HG02642 (cell line): ENCODE results near the gene UCK1.

Experiments used
- ATAC-seq: cut with Tn5 transposase; IDR thresholded peaks from one replicate; pipeline ENCODE4 v1.9.1; 2021; ENCODE audit warnings: mild to moderate bottlenecking; ENCODE audit not compliant: unreplicated experiment, poor library complexity

The UCK1 gene

DNA sequence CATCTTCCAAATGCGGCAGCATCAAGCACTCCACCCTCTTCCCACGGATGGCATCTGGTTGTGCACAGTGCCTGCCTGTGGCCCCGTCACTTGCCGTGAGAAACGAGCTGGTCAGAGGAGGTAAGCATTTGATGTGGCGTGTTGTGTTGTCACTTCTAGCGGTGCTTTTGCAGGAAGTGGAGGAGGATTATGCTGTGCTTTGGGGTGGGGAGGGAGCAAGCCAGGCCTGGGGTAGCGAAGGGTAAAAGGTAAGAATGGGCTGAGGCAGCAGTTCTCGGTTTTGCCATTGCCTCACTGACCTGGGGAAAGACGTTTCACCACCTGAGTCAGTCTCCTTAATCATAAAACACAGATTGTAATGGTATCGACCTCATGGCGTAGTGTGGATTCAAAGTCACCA, 30.7 kb downstream of the UCK1 start:
- no peak for ATAC-seq

DNA sequence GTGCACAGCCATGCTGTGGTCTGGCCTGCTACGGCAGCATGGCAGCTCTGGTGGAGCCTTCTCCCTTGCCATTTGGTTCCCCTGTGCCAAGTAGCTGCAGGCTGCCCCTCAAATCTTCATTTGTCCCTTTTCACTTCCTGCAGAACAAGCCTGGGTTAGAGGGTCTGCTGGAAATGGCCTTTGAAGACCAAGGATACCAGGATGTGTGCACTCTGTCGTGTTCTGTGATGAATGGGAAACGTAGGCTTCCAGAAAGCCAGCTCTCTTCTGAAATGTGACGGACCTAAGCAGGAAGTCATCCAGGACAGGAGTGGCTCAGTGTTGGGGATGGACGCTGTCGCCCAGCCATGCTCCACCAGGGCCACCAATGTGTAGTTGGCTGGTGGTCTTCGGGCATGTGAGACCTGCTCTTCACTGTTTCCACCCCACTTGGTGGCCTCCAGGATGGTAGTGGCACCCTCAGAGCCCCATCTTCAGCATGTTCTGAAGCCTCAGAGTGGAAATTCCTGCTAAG, 31.8 kb downstream of the UCK1 start:
- ATAC-seq, result no peak

DNA sequence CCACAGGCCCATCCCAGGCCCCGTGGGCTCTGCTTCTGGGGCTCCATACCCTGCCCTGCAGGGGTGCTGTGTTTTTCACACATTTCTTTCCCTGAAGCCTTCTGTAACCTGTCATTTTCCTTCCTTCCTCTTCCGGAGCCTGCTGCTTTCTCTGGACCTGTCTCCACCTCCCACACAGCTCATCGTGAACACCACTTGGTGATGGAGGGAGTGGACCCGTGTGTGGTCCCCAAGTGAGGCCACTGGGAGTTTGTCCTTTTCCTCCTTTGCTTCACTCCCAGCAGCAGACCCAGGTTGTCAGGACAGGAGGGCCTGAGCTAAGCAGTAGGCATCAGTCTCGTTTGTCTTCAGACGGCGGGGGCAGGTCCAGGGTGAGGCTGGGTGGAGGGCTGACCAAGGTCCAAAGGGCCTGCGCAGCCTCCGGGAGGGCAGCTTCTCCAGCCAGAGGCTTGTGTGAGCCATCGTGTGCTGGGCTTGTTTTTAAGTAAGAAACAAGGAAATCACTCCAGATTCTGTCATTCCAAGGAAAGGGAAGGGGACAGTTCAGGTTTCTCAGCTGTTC, 34.1 kb downstream of the UCK1 start:
- no peak for ATAC-seq

DNA sequence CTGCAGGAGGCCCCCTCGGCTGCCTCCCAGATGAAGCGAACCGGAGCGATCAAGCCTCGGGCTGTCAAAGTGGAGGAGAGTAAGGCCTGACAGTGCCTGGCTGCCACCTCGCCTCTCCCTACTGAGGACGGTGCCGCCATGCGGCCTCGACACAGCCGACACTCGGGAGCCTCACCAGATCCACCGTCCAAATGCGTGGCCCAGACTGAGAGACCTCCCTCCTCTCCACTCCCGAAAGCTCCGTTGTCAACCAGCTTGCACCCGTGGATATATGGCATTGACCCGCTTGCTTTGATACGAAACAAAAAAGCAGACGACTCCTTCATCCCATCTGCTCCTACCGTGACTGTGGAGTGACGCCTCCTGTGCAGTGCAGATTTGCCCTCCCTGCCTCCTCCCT, 35.3 kb downstream of the UCK1 start:
- no peak for ATAC-seq

DNA sequence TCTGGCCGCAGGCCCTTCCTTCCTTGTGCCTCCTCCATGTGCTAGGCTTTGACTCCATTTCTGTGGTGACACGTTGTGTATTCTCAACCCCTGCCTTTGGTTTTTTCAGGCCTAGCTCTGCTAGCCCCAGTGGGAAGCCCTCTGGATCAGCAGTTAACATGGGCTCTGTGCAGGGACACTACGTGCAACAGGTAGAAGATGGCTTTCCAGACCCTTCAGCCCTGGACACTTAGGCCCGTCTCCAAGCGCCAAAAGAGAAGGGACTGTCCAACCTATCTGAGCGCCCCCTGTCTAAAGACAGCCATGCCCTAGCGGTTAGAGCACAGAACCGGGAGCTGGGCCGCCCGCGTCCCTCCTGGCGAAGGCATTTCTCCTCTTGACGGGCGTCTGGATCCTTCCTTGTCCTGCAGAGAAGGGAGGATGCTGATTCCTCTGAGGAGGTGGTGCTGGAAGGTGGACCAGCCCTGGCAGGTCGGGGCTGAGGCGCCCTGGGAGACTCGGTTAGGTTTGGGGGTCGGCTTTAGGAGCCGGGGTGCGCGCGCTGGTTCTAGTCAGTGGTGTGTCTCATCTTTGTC, 36.7 kb downstream of the UCK1 start:
- ATAC-seq, result no peak

DNA sequence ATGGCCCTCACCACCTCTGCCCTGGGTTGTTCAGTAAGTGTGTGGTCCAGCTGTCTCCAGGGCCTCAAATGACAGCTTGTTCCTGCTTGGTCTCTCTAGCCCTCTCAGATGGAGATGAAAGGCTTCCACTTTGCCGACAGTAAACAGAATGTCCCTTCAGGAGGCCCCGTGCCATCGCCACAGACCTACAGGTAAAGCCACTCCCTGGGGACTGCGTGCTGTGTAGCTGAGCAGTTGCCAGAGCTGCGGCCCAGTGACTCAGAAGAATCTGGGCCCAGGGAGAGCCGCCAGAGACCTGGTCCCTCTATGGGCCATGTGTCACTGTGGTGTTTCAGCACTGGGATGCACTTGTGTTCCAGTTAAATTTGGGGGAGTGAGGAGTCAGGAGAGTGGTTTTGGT, 39.0 kb downstream of the UCK1 start:
- no peak for ATAC-seq

DNA sequence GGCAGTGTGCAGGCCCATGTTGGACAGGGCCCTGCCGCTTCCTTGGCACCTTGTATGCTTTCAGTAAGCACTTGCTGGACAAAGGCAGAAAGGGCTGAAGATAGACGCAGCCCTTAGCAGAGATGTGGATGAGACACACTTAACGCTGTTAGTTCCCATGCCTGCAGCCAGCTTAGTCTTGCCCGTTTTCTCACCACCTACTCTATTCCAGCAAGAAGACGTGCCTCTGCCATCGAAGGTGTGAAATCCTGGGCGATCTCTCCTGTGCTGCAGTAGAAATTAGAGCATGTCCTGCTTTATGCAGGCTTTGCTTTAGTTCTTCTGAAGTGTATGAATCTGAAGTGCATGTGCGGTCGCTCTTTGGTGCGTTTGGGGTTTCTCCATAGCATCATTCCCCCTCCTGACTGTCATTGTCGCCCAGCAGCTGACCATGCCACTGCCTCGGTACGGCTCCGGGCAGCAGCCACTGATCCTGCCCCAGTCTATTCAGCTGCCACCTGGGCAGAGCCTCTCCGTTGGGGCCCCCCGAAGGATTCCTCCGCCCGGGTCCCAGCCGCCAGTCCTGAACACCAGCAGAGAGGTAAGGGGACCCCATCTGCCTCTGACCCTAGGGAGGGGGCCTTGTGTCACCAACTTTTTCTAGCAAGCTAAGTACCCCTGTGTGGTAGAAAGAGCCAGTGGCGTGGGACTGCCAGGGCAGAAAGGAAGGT, 39.9 kb downstream of the UCK1 start:
- ATAC-seq, result no peak

DNA sequence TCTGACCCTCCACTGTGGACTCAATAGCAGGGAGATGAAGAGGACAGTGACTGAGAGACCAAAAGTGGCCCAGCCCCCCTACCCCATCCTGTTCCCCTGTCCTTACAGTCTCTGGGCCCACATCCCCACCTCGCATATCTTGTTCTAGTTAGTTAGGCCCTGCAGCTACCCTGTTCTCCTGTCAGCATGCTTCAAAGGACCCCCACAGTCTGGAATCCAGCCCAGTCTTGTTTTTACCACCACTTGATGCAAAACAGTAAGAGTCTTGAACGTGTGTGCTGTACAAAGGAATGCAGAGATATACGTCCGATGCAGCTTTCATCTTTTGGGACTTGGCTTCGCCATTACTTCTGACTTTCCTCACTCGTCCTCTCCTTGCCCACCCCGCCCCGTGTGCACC, 40.5 kb downstream of the UCK1 start:
- ATAC-seq, result no peak

DNA sequence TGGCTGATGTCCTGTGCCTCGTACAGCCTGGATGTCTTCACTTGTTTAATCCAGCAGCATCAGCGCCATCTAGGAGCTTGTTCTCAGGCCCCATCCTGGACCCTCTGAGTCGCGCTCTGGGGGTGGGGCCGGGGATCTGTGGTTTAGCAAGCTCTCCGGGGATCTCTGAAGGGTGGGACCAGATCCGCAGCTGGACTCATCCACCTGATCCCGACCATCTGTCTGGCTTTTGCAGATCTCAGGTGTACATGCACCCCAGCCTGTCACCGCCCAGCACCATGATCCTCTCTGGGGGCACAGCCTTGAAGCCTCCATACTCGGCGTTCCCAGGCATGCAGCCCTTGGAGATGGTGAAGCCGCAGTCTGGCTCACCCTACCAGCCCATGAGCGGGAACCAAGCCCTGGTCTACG, 43.4 kb downstream of the UCK1 start:
- ATAC-seq, result no peak

DNA sequence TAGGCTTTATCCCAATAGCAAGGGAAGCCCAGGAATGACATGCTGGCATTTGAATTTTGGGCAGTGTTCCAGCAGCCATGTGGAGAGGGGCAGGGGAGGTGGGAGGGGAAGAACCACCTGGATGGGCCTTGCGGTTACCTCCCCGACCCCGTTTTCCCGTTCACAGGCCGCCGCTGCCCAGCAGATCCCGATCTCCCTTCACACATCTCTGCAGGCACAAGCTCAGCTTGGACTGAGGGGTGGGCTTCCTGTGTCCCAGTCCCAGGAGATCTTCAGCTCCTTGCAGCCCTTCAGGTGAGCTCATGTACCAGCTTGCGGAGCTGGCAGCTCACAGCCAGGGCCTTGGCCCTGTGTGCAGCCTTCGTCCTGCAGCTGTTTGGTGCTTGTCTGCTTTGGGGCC, 44.1 kb downstream of the UCK1 start:
- ATAC-seq, result no peak

DNA sequence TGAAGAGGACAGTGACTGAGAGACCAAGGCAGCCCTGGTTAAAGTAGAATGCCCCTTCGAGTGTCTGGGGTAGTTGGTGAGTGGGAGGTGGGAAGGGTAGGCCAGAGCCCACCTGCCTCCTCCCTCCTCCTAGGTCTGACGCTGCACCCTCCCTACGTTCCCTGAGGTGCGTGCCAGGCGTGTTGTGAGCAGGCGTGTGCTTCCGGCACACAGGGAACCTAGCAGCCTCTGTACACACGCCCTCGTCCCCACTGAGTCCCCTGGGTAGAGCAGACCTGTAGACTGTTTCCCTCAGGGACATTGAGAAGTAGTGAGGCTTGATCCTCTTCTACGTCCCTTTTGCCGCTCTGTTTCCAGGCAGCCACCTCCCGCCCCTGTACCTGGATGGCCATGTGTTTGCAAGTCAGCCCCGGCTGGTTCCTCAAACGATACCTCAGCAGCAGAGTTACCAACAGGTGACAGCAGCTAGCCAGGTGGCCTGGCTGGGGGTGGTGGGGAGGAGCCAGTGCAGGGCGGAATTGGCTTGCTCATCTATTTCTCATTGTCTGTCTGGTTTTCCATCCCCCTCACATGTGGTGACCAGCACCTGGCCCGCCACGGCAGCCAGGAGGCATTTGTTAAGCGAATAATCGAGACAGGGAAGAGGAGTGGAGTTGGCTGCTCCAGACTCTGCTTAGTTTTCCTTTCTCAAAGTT, 45.2 kb downstream of the UCK1 start:
- ATAC-seq, result no peak

DNA sequence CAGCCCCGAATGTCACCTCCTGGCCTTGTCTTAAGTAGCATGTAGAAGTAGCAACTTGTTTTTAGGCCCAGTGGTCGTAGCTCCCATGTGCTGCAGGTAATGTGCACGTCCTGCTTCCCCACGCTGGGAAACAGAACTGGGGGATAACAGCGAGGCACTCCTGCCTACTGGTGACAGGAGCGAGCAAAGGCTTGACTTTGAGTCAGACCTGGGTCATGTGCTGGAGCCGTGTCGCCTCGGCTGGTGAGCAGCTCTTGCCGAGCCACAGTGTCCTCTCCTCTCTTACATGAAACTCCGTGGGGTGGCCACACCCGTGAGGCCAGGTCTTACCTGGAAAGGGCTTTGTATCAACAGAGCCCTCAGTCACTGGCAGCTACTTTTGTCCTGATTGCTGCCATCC, 45.9 kb downstream of the UCK1 start:
- no peak for ATAC-seq

DNA sequence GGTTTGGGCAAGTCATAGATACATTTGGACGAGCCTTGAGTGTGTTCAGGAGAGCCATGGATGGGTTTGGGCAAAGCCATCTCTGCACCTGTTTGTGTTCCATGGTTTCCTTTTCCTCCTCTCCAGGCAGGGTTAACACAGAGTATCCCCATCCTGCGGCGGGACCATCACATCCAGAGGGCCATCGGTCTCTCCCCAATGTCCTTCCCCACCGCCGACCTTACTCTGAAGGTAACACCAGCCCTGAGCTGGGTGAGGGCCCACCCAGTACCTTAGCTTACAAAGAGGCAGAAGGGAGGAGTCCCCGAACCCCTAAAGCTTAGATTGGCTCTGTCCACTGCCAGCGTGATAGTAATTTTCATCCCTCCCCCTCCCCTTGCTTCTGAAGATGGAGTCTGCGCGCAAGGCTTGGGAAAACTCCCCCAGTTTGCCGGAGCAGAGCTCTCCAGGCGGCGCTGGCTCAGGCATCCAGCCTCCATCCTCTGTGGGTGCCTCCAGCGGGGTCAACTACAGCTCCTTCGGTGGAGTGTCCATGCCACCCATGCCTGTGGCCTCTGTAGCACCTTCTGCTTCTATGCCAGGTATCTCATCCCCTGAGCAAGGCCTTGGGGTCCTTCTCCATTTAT, 46.4 kb downstream of the UCK1 start:
- ATAC-seq, result no peak

DNA sequence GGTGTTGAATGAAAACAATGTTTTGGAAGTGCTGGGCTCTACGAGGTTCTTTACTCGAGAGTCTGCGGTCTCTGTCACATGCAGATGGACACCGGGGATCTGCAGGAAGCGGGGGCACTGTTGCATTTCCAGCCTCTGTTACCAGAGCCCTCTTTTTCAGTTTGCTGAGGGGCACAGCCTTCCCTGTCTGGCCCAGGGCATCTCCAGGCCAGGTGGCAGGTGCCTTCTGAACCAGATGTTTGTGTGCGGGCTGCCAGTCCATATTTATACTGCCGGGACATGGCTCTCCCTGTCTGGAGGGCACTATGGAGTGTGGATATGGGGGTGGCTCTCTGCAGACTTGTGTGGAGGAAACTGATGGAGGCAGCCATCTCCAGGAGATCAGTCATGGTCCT, 47.0 kb downstream of the UCK1 start:
- no peak for ATAC-seq

DNA sequence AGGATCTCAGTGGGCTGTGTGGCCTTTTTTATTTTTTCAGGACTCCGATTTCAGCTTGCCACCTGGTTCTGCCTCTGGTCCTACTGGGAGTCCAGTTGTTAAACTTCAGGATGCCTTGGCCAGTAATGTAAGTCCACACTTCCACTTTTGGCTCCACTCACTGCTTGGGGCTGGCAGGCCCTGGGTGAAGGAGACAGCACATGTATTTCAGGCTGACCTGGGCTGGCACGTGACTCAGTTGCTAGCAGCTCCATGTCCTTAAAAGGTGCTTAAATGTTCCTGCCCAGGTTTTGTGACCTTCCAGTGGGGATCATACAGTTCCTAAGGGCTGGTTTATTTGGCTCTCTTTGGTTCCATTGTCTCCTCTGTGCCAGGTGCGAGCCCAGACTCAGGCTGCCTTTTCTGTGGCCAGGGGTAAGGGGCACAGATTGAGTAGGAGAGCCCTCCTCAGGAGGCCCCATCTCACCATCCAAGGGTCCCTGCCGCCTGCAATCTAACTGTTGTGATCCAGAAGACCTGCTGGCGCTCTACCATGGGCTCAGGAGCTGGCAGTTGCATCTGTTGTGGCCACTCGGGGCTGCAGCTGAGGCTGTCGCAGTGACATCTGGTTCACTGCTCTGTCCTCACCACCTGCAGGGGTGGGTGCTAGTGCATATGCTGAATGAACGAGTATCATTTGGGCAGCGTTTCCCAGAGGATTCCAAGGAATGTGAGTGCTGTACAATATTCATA, 47.6 kb downstream of the UCK1 start:
- ATAC-seq, result no peak

DNA sequence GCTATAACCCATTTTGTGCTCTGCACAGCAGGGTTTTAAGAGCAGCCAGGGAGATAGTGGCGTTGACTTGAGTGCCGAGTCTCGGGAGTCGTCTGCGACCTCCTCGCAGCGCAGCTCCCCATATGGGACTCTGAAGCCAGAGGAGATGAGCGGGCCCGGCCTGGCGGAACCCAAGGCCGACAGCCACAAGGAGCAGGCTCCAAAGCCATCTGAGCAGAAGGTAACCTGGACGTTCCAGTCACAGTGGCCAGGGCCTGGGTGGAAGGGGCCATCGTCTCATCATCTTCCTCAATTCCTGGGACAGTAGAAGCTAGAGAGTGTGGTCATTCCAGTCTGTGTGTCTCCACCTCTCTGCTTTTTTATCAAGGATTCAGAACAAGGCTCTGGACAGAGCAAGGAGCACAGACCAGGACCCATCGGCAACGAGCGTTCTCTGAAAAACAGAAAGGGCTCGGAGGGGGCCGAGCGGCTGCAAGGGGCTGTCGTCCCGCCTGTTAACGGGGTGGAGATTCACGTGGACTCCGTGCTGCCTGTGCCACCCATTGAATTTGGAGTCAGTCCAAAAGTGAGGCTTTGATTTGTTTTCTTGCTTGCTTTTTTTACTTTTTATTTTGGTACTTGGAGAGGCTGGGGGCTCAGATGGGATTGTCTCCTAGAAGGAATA, 48.6 kb downstream of the UCK1 start:
- ATAC-seq, result no peak

DNA sequence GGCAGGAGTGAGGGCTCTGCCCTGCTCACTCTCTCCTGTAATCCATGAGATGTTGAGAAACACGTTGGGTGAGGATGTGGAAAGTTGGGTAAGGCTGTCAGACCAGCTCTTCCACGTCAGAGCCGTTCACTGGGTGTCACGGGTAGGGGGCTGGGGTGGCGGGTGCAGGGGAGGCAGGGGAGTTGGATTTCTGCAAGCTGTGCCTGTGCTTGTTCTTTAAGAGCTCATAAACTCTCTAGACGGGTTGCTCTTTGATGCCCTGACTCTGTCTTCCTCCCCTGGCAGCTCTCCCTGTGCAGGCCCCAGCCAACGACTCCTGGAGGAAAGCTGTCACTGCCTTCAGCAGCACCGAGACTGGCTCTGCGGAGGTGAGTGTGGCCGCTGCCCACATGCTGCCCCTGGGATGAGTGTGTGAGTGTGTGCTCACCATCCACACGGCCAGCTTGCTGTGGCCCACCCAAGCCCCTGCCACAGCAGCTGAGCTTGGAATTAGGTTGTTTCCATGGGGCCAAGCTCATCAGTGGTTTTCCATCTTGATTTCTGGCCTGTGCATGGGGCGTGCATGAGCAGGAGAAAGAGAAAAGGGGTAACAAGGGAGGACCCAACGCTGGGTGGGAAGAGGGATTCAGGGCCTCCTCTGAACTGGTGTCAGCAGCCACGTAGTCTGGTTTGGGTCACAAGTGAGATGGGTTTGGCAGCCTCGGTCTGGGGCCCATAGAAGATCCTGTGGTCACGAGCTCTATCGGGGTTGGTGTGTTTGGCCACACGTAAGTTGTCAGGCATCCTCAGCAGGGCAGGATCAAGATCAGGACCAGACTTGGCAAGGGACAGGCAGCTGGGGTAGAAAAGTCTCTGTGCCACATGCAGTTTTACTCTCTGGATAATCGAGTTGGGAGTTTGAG, 49.4 kb downstream of the UCK1 start:
- ATAC-seq, result no peak

DNA sequence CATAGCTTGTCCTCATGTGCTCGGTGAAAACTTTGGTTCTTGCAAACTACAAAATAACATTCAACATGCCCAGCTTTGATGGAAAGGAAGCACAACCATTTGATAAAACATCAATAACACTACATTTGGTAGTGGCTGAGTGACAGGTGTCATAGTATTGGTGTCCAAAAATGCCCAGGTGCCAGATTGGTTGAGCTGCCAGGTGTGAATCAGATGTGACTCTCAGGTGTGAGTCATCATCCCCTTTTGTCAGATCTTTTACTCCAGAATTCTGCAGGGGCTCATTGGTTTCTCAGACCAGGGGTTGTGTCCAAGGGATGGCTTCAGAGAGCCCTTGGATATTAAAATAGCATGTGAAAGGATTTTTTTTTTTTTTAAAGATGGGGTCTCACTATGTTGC, 50.8 kb downstream of the UCK1 start:
- no peak for ATAC-seq

DNA sequence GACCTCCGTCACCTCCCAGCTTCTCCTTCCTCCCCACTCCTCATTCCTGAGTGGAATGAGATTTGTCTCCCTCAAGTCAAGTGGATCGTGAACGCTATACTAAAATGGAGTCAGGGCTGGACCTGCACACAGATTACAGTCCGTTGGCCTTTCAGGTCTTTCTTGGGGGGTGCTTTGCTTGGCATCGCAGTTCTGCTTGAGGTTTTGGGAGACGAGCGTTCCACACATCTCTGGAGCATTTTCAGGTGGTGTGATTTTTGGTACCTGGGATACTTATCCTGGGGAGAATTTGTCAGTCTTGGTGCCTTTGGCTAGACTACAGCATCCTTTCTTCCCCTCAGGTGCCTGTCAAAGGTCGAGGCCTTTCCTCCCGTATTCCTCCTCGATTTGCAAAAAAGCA, 52.2 kb downstream of the UCK1 start:
- no peak for ATAC-seq
